ENCODE data around the gene PTPN18. TPM values are rescaled to one million over a fixed set of nuclear protein-coding genes. Genes with fewer than 3 reads are reported as not detected.
A peak's percentile ranks its signal among the peaks of the same experiment; 100 is the strongest.

PTPN18 gene
- total RNA-seq, 1 donor from 2014 or later, result 14.5 TPM

GRCh38 chr2:130316596-130316995, 39.3 kb upstream of the PTPN18 start:
- FAIRE-seq (no peak), DNase-seq (ENCODE audit: low read depth) (no peak)
- no peak overlapping the region for H3K4me3 ChIP-seq (ENCODE audit: low read depth, low read length)
- H3K36me3 ChIP-seq (ENCODE audit: control insufficient read depth, insufficient read depth, low read length), result no peaks in the 10 kb centered on the region
- TF ChIP-seq CTCF (IDR thresholded peaks at IDR 0.05; ENCODE audit: insufficient read depth, low read length, severe bottlenecking), result no peak
- H3K27me3 ChIP-seq (ENCODE audit: control insufficient read depth, insufficient read depth, low read length), result no peaks in the 10 kb centered on the region

GRCh38 chr2:130318906-130319305, 37.0 kb upstream of the PTPN18 start:
- H3K36me3 ChIP-seq (ENCODE audit: control insufficient read depth, insufficient read depth, low read length), result no peaks in the 10 kb centered on the region
- TF ChIP-seq CTCF (IDR thresholded peaks at IDR 0.05; ENCODE audit: insufficient read depth, low read length, severe bottlenecking), result no peak
- FAIRE-seq, result no peak
- H3K4me3 ChIP-seq (ENCODE audit: low read depth, low read length), result no peak overlapping the region
- H3K27me3 ChIP-seq (ENCODE audit: control insufficient read depth, insufficient read depth, low read length), result no peaks in the 10 kb centered on the region
- DNase-seq (ENCODE audit: low read depth), result no peak

- no peak for TF ChIP-seq CTCF (IDR thresholded peaks at IDR 0.05; ENCODE audit: insufficient read depth, low read length, severe bottlenecking)
- Histone ChIP-seq H3K27me3 (ENCODE audit: control insufficient read depth, insufficient read depth, low read length) (no peaks in the 10 kb centered on the region), H3K4me3 (ENCODE audit: low read depth, low read length) (no peak overlapping the region), H3K36me3 (ENCODE audit: control insufficient read depth, insufficient read depth, low read length) (no peaks in the 10 kb centered on the region)
- peak; percentile 7 for FAIRE-seq
- peak; percentile 75 for DNase-seq (ENCODE audit: low read depth)
Observed at GRCh38 chr2:130319536-130319935, 36.3 kb upstream of the PTPN18 start.

GRCh38 chr2:130327703-130328527, 27.9 kb upstream of the PTPN18 start:
- no peak for TF ChIP-seq CTCF (IDR thresholded peaks at IDR 0.05; ENCODE audit: insufficient read depth, low read length, severe bottlenecking)
- FAIRE-seq, result no peak
- DNase-seq (ENCODE audit: low read depth), result peak; percentile 75
- Histone ChIP-seq H3K36me3 (ENCODE audit: control insufficient read depth, insufficient read depth, low read length) (no peaks in the 10 kb centered on the region), H3K27me3 (ENCODE audit: control insufficient read depth, insufficient read depth, low read length) (no peaks in the 10 kb centered on the region), H3K4me3 (ENCODE audit: low read depth, low read length) (no peak overlapping the region)

- peak; percentile 97 for FAIRE-seq
- peak; percentile 97 for DNase-seq (ENCODE audit: low read depth)
- Histone ChIP-seq H3K4me3 (ENCODE audit: low read depth, low read length) (no peak overlapping the region), H3K27me3 (ENCODE audit: control insufficient read depth, insufficient read depth, low read length) (no peaks in the 10 kb centered on the region), H3K36me3 (ENCODE audit: control insufficient read depth, insufficient read depth, low read length) (no peaks in the 10 kb centered on the region)
- TF ChIP-seq CTCF (IDR thresholded peaks at IDR 0.05; ENCODE audit: insufficient read depth, low read length, severe bottlenecking), result no peak
Observed at GRCh38 chr2:130328710-130329109, 27.1 kb upstream of the PTPN18 start.
